VCaP (cell line): ENCODE measurements around the gene ATF6.

ENCODE experiments used
- H3K27ac ChIP-seq: fragments of 450-650 bp; 2 replicates; pipeline ENCODE4 v1.5.1; 2017
- CTCF ChIP-seq: fragments of 450-650 bp; conservative IDR thresholded peaks from 2 replicates; pipeline ENCODE4 v1.5.1; 2017; ENCODE audit warnings: mild to moderate bottlenecking, moderate library complexity

Gene ATF6

GRCh38 chr1:161766102-161766981 is at the start of gene ATF6:
Gene ATF6, plus strand, starts transcription at chr1:161766320. Its CDS starts 41 bp downstream, at chr1:161766361.
- no peak for TF ChIP-seq CTCF
- peak within 1 kb of the TSS; percentile 85 for H3K27ac ChIP-seq

GRCh38 chr1:161718559-161719324 is 47.4 kb upstream of the ATF6 start:
- H3K27ac ChIP-seq = no peak overlapping the region

GRCh38 chr1:161719325-161719611 is 46.9 kb upstream of the ATF6 start:
- no peak overlapping the region for H3K27ac ChIP-seq
- no peak for TF ChIP-seq CTCF

More at GRCh38 chr1:161718559-161719324, 47.4 kb upstream of the ATF6 start:
- no peak for TF ChIP-seq CTCF

GRCh38 chr1:161720422-161720821 is 45.7 kb upstream of the ATF6 start:
- no peak overlapping the region for H3K27ac ChIP-seq
- TF ChIP-seq CTCF = no peak

GRCh38 chr1:161720956-161721737 is 45.0 kb upstream of the ATF6 start, which contains the start of gene FCRLB:
Gene FCRLB, plus strand, starts transcription at chr1:161721544. Its CDS starts 1,129 bp downstream, at chr1:161722673.
- no peak within 1 kb of the TSS for H3K27ac ChIP-seq
- no peak for TF ChIP-seq CTCF

- TF ChIP-seq CTCF = no peak
- no peak overlapping the region for H3K27ac ChIP-seq
These were observed 44.3 kb upstream of the ATF6 start for GRCh38 chr1:161721738-161722343.

- TF ChIP-seq CTCF = no peak
- no peak overlapping the region for H3K27ac ChIP-seq
These were observed 43.7 kb upstream of the ATF6 start for GRCh38 chr1:161722406-161722805.
